Colonic mucosa (tissue), 4 donors: ENCODE data around the gene ISCA2. TPM values are rescaled to one million over a fixed set of nuclear protein-coding genes. Genes with fewer than 3 reads are reported as not detected.

Experiments
- DNase-seq: peaks from one replicate; pipeline ENCODE4 v3.0.0-alpha.2; 2020
- H3K27ac ChIP-seq: fragments of 200-600 bp; one replicate; pipeline ENCODE4 v1.8.0; 2021
- H3K27me3 ChIP-seq: fragments of 200-600 bp; one replicate; pipeline ENCODE4 v1.8.0; 2021
- H3K36me3 ChIP-seq: fragments of 200-600 bp; one replicate; pipeline ENCODE4 v1.8.0; 2021
- H3K4me1 ChIP-seq: fragments of 200-600 bp; one replicate; pipeline ENCODE4 v1.8.0; 2021; ENCODE audit warnings: mild to moderate bottlenecking
- H3K4me3 ChIP-seq: fragments of 200-600 bp; one replicate; pipeline ENCODE4 v1.8.0; 2021
- H3K9ac ChIP-seq, 2 donors: one replicate each; pipeline ENCODE4 v1.7.0; 2013; ENCODE audit warnings: control low read depth in 2 of 2, low read depth in 2 of 2, low read length in 2 of 2
- H3K9me3 ChIP-seq: fragments of 200-600 bp; one replicate; pipeline ENCODE4 v1.8.0; 2021
- intact Hi-C: fragments of 100-400 bp; cut with DNase I; formaldehyde crosslinking; loops from one replicate; pipeline ENCODE4 v1.14.1; 2022
- total RNA-seq, 2 donors: library from RNA; stranded (reverse); fragmentation: NEBNext Ultra II Directional in 1 of 2; extraction: Animal tissue kit (Norgen Biotek cat#: 25700) in 1 of 2; gene quantifications; one replicate each; pipeline ENCODE4 v1.2.1, GENCODE V29; 2021
- TF ChIP-seq, protein P1 (sequence below): fragments of 200-600 bp; IDR thresholded peaks from one replicate; pipeline ENCODE4 v1.8.0; 2022; ENCODE audit warnings: antibody characterized with exemption, mild to moderate bottlenecking
- donor health status: healthy.
- donor health status: DM: no; HTN: no; CAD: no.
- donor health status: DM: no; HTN: no; CAD: no.

ISCA2 gene
- total RNA-seq, 2 donors from 2014 or later = 42.0 to 43.1 TPM

DNA sequence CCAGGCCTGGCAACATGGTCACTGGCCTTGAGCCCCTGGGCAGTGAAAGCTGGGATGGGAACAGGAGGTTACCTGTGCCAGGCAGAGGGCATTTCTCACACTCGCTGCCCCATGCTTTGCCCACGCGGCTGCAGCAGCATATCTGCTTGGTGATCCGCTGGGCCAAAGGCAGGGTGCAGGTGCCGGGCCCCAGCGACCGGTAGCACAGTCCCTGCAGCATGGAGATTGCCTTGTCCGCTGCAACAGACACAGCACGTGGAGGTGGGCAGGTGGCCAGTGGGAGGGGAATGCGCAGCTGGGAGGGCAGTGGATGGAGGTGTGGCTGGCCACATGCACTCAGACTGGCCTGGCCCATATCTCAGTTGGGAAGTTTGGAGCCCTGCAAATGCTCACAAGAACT lies 35.3 kb downstream of the ISCA2 start:
- Histone ChIP-seq H3K4me1 (no peaks in the 10 kb centered on the region), H3K9ac (no peak overlapping the region), H3K4me3 (no peak overlapping the region), H3K36me3 (no peaks in the 10 kb centered on the region), H3K9me3 (no peaks in the 10 kb centered on the region), H3K27me3 (no peaks in the 10 kb centered on the region), H3K27ac (no peak overlapping the region)
- intact Hi-C loops = no loop called here
- TF ChIP-seq, protein P1, sequence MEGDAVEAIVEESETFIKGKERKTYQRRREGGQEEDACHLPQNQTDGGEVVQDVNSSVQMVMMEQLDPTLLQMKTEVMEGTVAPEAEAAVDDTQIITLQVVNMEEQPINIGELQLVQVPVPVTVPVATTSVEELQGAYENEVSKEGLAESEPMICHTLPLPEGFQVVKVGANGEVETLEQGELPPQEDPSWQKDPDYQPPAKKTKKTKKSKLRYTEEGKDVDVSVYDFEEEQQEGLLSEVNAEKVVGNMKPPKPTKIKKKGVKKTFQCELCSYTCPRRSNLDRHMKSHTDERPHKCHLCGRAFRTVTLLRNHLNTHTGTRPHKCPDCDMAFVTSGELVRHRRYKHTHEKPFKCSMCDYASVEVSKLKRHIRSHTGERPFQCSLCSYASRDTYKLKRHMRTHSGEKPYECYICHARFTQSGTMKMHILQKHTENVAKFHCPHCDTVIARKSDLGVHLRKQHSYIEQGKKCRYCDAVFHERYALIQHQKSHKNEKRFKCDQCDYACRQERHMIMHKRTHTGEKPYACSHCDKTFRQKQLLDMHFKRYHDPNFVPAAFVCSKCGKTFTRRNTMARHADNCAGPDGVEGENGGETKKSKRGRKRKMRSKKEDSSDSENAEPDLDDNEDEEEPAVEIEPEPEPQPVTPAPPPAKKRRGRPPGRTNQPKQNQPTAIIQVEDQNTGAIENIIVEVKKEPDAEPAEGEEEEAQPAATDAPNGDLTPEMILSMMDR = no peak
- no peak for DNase-seq

DNA sequence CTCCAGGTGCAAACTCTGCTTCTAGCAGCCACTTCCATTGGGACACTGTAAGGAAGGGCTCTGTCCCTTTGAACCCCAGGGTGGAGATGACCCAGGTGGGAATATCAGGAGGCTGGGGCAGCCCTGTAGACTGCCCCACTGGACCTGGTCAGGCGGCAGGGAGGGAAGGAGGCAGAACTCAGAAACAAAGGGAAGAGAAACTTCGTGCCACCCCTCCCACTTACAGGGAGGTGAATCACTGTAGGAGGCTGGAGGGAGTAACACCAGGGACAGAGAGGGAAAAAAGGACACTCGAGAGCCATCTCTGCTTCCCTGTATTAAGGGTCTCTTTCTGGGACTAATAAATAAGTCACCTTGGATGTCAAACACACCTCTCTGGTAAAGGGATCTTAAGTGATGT lies 37.4 kb downstream of the ISCA2 start:
- intact Hi-C loops = no loop called here
- no peaks in the 10 kb centered on the region for H3K36me3 ChIP-seq
- TF ChIP-seq, protein P1 = no peak
- H3K27me3 ChIP-seq = no peaks in the 10 kb centered on the region
- DNase-seq = no peak
- no peaks in the 10 kb centered on the region for H3K9me3 ChIP-seq
- H3K27ac ChIP-seq = no peak overlapping the region
- no peak overlapping the region for H3K4me3 ChIP-seq
- H3K4me1 ChIP-seq = no peaks in the 10 kb centered on the region
- H3K9ac ChIP-seq = no peak overlapping the region

DNA sequence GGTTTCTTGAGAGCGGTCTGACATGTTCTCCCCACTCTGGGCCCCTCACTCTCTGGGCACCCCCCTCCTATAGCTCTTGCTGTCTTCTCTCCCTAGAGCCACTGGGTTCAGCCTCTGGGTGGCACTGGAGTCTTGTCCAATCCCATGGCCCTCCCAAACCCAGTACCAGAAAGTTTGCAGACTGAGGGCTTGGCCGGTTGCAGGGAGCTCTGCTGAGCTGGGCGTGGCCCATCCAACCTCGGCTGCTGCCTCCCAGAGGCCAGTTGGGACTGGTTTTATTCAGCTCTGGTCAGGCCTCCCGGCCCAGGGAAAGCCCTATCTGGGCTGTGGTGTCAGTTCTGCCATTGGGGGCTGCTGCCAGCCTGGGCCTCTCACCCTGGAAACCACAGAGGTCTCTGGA lies 37.9 kb downstream of the ISCA2 start:
- H3K27ac ChIP-seq = no peak overlapping the region
- peak; percentile 45 for DNase-seq
- TF ChIP-seq, protein P1 = no peak
- H3K36me3 ChIP-seq = no peaks in the 10 kb centered on the region
- H3K4me3 ChIP-seq = no peak overlapping the region
- intact Hi-C loops = no loop called here
- H3K9me3 ChIP-seq = no peaks in the 10 kb centered on the region
- no peaks in the 10 kb centered on the region for H3K4me1 ChIP-seq
- no peaks in the 10 kb centered on the region for H3K27me3 ChIP-seq
- no peak overlapping the region for H3K9ac ChIP-seq

DNA sequence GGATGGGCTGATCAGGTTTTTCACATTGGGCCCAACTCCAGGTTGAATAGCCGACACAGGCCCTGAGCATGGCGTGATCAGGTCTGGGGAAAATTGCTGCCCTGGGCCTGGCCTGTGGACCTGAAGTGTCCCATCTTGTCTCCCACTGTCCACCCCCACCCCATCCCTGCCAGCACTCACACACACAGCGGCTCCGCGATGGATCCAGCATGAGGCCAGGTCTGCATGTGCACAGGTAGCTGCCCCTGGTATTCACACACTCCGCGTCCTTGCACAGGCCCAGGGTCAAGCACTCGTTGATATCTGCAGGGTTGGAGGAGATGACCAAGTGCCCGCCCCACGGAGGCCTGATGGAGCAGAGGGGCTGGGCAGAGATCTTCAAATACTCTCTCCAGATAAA lies 38.7 kb downstream of the ISCA2 start:
- no peak overlapping the region for H3K4me3 ChIP-seq
- DNase-seq = no peak
- H3K9ac ChIP-seq = no peak overlapping the region
- H3K27ac ChIP-seq = no peak overlapping the region
- H3K9me3 ChIP-seq = no peaks in the 10 kb centered on the region
- no peaks in the 10 kb centered on the region for H3K4me1 ChIP-seq
- H3K36me3 ChIP-seq = no peaks in the 10 kb centered on the region
- H3K27me3 ChIP-seq = no peaks in the 10 kb centered on the region
- TF ChIP-seq, protein P1 = no peak
- intact Hi-C loops = no loop called here

DNA sequence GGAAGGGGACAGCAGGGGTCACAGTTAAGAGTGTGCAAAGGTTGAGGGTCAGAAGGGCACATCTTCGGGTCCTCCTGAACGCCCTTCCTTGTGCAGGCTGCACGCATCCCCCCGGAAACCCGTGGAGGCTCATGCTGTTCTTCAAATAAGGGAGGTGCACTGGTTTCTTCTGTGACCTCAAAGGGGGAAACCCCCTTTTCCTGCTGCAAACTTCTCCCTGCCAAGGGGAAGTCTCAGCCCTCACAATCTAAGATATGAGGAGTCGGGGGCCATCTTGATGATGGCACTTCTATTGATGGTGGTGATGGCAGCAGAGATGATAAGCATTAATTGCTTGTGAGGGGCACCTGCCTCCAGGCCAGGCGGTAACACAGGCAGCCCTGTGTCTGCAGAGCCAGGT lies 40.0 kb downstream of the ISCA2 start:
- Histone ChIP-seq H3K36me3 (no peaks in the 10 kb centered on the region), H3K27me3 (no peaks in the 10 kb centered on the region), H3K9ac (no peak overlapping the region), H3K4me3 (no peak overlapping the region), H3K4me1 (no peaks in the 10 kb centered on the region), H3K27ac (no peak overlapping the region), H3K9me3 (no peaks in the 10 kb centered on the region)
- DNase-seq = no peak
- TF ChIP-seq, protein P1 = no peak
- intact Hi-C loops = no loop called here
